HG03025 (cell line): ENCODE results near the gene TLX3.
A peak's percentile ranks its signal among the peaks of the same experiment; 100 is the strongest.
"Not testable (repeated sequence)": the region's sequence is repeated elsewhere in the genome, so short reads cannot be mapped to it uniquely, and the experiment has no call there.

ENCODE experiments used
- ATAC-seq: cut with Tn5 transposase; IDR thresholded peaks from one replicate; pipeline ENCODE4 v1.9.1; 2021; ENCODE audit warnings: mild to moderate bottlenecking, moderate library complexity; ENCODE audit not compliant: unreplicated experiment, low FRiP score

TLX3 gene

GRCh38 chr5:171322527-171322926, 13.5 kb downstream of the TLX3 start:
- no peak for ATAC-seq

GRCh38 chr5:171323007-171323406, 14.0 kb downstream of the TLX3 start:
- ATAC-seq = no peak

GRCh38 chr5:171323806-171324632, 15.0 kb downstream of the TLX3 start:
- ATAC-seq = no peak

GRCh38 chr5:171330021-171330420, 21.0 kb downstream of the TLX3 start:
- ATAC-seq = no peak

GRCh38 chr5:171335616-171336015, 26.6 kb downstream of the TLX3 start:
- ATAC-seq = no peak

GRCh38 chr5:171336521-171337209, 27.6 kb downstream of the TLX3 start:
- ATAC-seq = no peak

- ATAC-seq = no peak
Measured at GRCh38 chr5:171337210-171337569, 28.1 kb downstream of the TLX3 start.

GRCh38 chr5:171340042-171340441, 31.0 kb downstream of the TLX3 start:
- ATAC-seq = no peak

GRCh38 chr5:171340491-171340890, 31.4 kb downstream of the TLX3 start:
- no peak for ATAC-seq

- ATAC-seq = no peak
Measured at GRCh38 chr5:171342362-171343111, 33.5 kb downstream of the TLX3 start.

GRCh38 chr5:171344936-171345608, 36.0 kb downstream of the TLX3 start:
- no peak for ATAC-seq

GRCh38 chr5:171351536-171352073, 42.6 kb downstream of the TLX3 start:
- ATAC-seq = no peak

- ATAC-seq = peak; percentile 90
Measured at GRCh38 chr5:171355302-171355724, 46.3 kb downstream of the TLX3 start.

GRCh38 chr5:171357843-171358242, 48.8 kb downstream of the TLX3 start:
- no peak for ATAC-seq

- ATAC-seq = not testable (repeated sequence)
Measured at GRCh38 chr5:171361151-171361550, 52.1 kb downstream of the TLX3 start.
